Right lobe of liver (tissue), 6 donors: ENCODE data around the gene CACNA1C. TPM values are rescaled to one million over a fixed set of nuclear protein-coding genes. Genes with fewer than 3 reads are reported as not detected.

ENCODE experiments used
- ATAC-seq, 4 donors: fragments of 200-7000 bp; cut with Tn5 transposase; one replicate each; pipeline ENCODE4 v1.9.1; 2020; ENCODE audit warnings: mild to moderate bottlenecking in 4 of 4, moderate library complexity in 4 of 4
- DNase-seq, 3 donors: peaks; one replicate each; pipeline ENCODE4 v3.0.0-alpha.2; 2020
- H3K27ac ChIP-seq, 3 donors: fragments of 200-600 bp; one replicate each; pipeline ENCODE4 v1.8.0; 2022
- H3K27me3 ChIP-seq, 2 donors: fragments of 200-600 bp; one replicate each; pipeline ENCODE4 v1.8.0; 2022
- H3K36me3 ChIP-seq, 4 donors: fragments of 200-600 bp; sonication (generic) in 1 of 4; one replicate each; pipeline versions ENCODE4 v1.5.1 to v1.8.0; 2017 to 2022; ENCODE audit warnings: control low read depth in 1 of 4
- H3K4me1 ChIP-seq, 4 donors: fragments of 200-600 bp; sonication (generic) in 1 of 4; one replicate each; pipeline versions ENCODE4 v1.5.1 to v1.8.0; 2017 to 2022; ENCODE audit warnings: control low read depth in 1 of 4
- H3K4me3 ChIP-seq, 3 donors: fragments of 200-600 bp; one replicate each; pipeline ENCODE4 v1.8.0; 2022
- H3K9me3 ChIP-seq, 4 donors: fragments of 200-600 bp; sonication (generic) in 1 of 4; one replicate each; pipeline versions ENCODE4 v1.5.1 to v1.8.0; 2017 to 2022; ENCODE audit warnings: control low read depth in 1 of 4
- POLR2A ChIP-seq: fragments of 450-650 bp; IDR thresholded peaks from one replicate; pipeline ENCODE4 v1.6.1; 2017; ENCODE audit warnings: antibody characterized with exemption, mild to moderate bottlenecking
- WGBS: methylation state at CpG from one replicate; pipeline ENCODE4 v1.1.6; 2018; ENCODE audit warnings: low coverage, low lambda C conversion rate; ENCODE audit not compliant: insufficient coverage; ENCODE audit errors: missing lambda C conversion rate; 5-methylcytosine and 5-hydroxymethylcytosine counted together
- intact Hi-C, 2 donors: fragments of 100-400 bp; cut with DNase I; formaldehyde crosslinking; loops; one replicate each; pipeline versions ENCODE4 v1.11.2 to v1.14.1; 2022
- total RNA-seq, 6 experiments: library from RNA; depleted of rRNA in 2 of 6; stranded (reverse); fragments of >200 nt in 2 of 6; fragmentation: NEBNext Ultra II Directional in 3 of 6; extraction: Animal tissue kit (Norgen Biotek cat#: 25700) in 3 of 6; gene quantifications; one replicate each; pipeline versions ENCODE4 v1.1.0 to v1.2.4, GENCODE V29; 2016 to 2023
- TF ChIP-seq, protein P1 (sequence below), 4 donors: fragments of 200-600 bp in 3 of 4; fragments of 450-650 bp in 1 of 4; IDR thresholded peaks; one replicate each; pipeline versions ENCODE4 v1.5.1 to v1.8.0; 2016 to 2022; ENCODE audit warnings: antibody characterized with exemption in 4 of 4, mild to moderate bottlenecking in 2 of 4
- donor health status: DM: no; HTN: yes; CAD: no.
- donor health status: DM: no; HTN: no; CAD: no.
- donor health status: DM: no; HTN: no; CAD: no.
- donor health status: DM: no; HTN: yes; CAD: no.
- donor health status: DM: no; HTN: yes; CAD: no.

The CACNA1C gene
- total RNA-seq, 6 experiments from 2014 or later, result 0.18 to 1.0 (median 0.57) TPM

DNA sequence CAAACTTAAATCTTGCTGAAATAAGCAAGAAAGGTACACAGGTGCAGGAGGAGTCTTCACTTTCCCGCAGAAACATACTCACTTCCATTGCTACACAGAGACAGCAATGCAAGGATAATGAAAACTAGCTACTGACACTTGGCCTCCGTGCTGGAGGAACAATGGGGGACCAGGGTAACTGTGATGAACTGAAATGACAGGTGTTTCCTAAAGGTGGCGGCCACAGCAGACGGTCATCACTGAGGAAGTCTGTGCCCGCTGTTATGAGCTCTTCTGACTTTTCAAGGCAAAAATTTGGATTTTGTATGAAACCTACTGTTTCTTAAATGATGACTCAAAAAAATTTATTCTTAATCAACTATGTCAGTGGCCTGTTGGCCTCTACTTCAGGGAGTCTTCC, 189.4 kb downstream of the CACNA1C start:
- intact Hi-C loops, result no loop called here
- no peak for TF ChIP-seq POLR2A
- TF ChIP-seq, protein P1, sequence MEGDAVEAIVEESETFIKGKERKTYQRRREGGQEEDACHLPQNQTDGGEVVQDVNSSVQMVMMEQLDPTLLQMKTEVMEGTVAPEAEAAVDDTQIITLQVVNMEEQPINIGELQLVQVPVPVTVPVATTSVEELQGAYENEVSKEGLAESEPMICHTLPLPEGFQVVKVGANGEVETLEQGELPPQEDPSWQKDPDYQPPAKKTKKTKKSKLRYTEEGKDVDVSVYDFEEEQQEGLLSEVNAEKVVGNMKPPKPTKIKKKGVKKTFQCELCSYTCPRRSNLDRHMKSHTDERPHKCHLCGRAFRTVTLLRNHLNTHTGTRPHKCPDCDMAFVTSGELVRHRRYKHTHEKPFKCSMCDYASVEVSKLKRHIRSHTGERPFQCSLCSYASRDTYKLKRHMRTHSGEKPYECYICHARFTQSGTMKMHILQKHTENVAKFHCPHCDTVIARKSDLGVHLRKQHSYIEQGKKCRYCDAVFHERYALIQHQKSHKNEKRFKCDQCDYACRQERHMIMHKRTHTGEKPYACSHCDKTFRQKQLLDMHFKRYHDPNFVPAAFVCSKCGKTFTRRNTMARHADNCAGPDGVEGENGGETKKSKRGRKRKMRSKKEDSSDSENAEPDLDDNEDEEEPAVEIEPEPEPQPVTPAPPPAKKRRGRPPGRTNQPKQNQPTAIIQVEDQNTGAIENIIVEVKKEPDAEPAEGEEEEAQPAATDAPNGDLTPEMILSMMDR (IDR thresholded peaks at IDR 0.05), result no peak
- Histone ChIP-seq H3K4me3 (no peak overlapping the region), H3K4me1 (no peaks in the 10 kb centered on the region), H3K27ac (no peak overlapping the region), H3K27me3 (no peaks in the 10 kb centered on the region), H3K9me3 (no peaks in the 10 kb centered on the region), H3K36me3 (no peaks in the 10 kb centered on the region)
- ATAC-seq, result no peak
- WGBS, result 68% methylated on average over 5 of the region's 5 CpGs
- no peak for DNase-seq

DNA sequence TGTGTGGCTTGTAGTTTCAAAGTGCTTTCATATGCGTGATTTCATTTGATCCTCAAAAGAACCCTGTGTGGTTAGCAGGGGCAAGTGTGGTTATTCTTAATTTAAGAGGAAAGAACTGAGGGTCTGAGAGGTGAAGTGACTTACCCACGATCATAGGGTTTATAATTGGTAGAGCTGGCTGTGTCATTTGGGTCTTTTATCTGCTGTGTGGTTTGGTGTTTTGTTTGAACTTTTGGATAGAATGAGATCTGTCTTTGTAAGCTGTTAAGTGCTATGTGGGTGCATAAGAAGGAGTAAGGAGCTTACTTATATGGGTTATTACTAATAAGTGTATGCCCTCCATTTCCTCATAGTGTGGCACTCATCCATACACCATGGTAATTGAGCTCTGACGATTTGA, 190.0 kb downstream of the CACNA1C start:
- Histone ChIP-seq H3K9me3 (no peaks in the 10 kb centered on the region), H3K27ac (no peak overlapping the region), H3K4me1 (no peaks in the 10 kb centered on the region), H3K4me3 (no peak overlapping the region), H3K36me3 (no peaks in the 10 kb centered on the region), H3K27me3 (no peaks in the 10 kb centered on the region)
- DNase-seq (no peak), ATAC-seq (no peak)
- TF ChIP-seq, protein P1 (IDR thresholded peaks at IDR 0.05), result no peak
- no peak for TF ChIP-seq POLR2A
- WGBS, result 80% methylated on average over 3 of the region's 3 CpGs
- intact Hi-C loops, result no loop called here

DNA sequence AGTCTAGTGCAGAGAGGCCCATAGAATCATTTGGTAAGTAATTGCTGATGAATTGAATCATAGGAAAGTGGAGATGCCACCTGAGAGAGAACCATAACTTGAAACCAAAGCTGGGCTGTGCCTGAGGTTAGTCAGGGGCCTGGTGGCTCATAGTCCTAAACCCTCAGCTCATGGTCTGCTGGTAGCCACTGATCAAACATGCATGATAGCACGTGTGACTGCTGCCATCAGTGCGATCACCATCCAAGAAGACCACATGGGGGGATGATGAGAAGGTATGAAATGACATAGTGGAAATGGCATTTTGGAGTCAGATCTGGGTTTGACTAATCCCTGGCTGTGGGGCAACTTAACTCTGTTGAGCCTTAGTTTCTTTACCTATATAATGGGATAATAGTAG, 190.5 kb downstream of the CACNA1C start:
- Histone ChIP-seq H3K4me1 (no peaks in the 10 kb centered on the region), H3K9me3 (no peaks in the 10 kb centered on the region), H3K4me3 (no peak overlapping the region), H3K27me3 (no peaks in the 10 kb centered on the region), H3K27ac (no peak overlapping the region), H3K36me3 (no peaks in the 10 kb centered on the region)
- intact Hi-C loops, result no loop called here
- ATAC-seq (no peak), DNase-seq (no peak)
- WGBS, result no CpG with 5 or more reads among the region's 2 CpGs
- TF ChIP-seq, protein P1 (IDR thresholded peaks at IDR 0.05), result no peak
- no peak for TF ChIP-seq POLR2A

DNA sequence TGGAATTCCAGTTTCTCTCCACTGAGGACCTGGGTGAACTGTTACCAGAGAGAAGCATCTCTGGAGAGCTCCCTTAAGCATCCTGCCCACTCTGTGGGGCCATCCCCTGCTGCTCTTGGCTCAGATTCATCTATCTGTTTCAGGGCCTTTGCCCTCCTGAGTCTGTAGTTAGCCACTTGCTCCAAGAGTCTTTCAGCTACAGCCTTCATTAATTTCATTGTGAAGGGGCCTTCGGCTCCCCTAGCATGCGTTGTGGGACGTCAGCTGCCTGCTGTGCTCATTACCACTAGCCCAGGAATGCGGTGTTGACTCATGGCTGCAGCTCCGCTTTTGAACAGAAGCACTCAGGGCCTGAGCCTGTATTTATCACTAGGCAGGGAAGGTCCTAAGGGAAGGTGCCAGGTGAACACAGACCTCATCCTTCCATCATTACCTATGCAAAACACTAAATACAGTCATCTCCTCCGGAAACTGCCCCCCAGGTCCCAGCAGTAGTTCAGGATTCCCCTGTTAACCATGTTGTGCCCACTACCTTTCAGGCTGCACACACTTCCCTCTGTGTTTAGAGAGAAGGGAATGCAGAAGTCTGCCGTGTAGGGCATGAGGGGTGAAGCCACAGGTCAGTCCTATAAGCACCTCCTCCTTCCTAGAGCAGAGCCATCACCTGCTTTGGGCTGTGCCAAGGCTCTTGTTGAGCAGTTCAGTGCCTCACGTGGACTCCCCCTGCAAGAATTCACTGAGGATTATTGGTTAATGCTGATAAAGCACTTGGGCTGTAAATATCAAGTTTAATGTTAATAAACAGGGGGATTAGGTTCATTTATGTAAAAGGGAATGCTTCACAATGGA, 191.4 kb downstream of the CACNA1C start:
- TF ChIP-seq POLR2A, result no peak
- TF ChIP-seq, protein P1 (IDR thresholded peaks at IDR 0.05), result no peak
- H3K4me1 ChIP-seq, result no peaks in the 10 kb centered on the region
- no peaks in the 10 kb centered on the region for H3K36me3 ChIP-seq
- 68% methylated on average over 3 of the region's 8 CpGs for WGBS
- no peak overlapping the region for H3K27ac ChIP-seq
- H3K4me3 ChIP-seq, result no peak overlapping the region
- ATAC-seq (peak in 1 of 4 donors; percentile 23), DNase-seq (no peak)
- intact Hi-C loops, result no loop called here
- no peaks in the 10 kb centered on the region for H3K9me3 ChIP-seq
- no peaks in the 10 kb centered on the region for H3K27me3 ChIP-seq
